Omental fat pad (tissue), 4 donors: ENCODE data around the gene MRFAP1L1. TPM values are rescaled to one million over a fixed set of nuclear protein-coding genes. Genes with fewer than 3 reads are reported as not detected.

Experiments
- ATAC-seq: fragments of 150-250 bp; one replicate; pipeline ENCODE4 v1.9.1; 2016; ENCODE audit warnings: mild to moderate bottlenecking, moderate library complexity; ENCODE audit not compliant: low FRiP score
- DNase-seq: peaks from one replicate; pipeline ENCODE4 v3.0.0-alpha.2; 2019; ENCODE audit warnings: low spot score
- CTCF ChIP-seq, 3 donors: fragments of 450-650 bp; IDR thresholded peaks; one replicate each; pipeline ENCODE4 v1.5.1; 2016 to 2017; ENCODE audit warnings: antibody characterized with exemption in 3 of 3, mild to moderate bottlenecking in 3 of 3, moderate library complexity in 2 of 3
- total RNA-seq, 4 donors: library from RNA; depleted of rRNA; stranded (reverse); fragments of >200 nt; gene quantifications; one replicate each; pipeline ENCODE4 v1.1.0, GENCODE V29; 2016

The MRFAP1L1 gene
- total RNA-seq, 4 donors from 2014 or later, result 42.7 to 56.3 (median 45.9) TPM

GRCh38 chr4:6668391-6668790 is 41.3 kb downstream of the MRFAP1L1 start:
- no peak for TF ChIP-seq CTCF (IDR thresholded peaks at IDR 0.05)
- no peak for ATAC-seq

DNA sequence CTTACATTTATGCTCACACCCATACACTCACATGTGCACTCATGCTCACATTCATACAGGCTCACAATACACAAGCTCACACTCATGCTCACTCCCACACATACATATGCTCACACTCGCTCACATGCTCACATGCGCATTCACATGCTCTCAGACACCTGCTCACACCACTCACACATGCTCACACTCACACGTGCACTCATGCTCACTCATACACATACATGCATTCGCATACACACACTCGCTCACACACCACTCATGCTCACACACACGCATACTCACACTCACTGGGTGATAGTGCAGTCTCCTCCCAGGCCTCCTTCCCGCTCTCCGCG is 44.4 kb downstream of the MRFAP1L1 start:
- no peak for ATAC-seq
- DNase-seq, result no peak
- TF ChIP-seq CTCF (IDR thresholded peaks at IDR 0.05), result no peak

More at GRCh38 chr4:6668391-6668790, 41.3 kb downstream of the MRFAP1L1 start:
- no peak for DNase-seq

GRCh38 chr4:6663596-6664393 is 45.9 kb downstream of the MRFAP1L1 start:
- no peak for TF ChIP-seq CTCF (IDR thresholded peaks at IDR 0.05)
- DNase-seq (no peak), ATAC-seq (no peak)

- TF ChIP-seq CTCF (IDR thresholded peaks at IDR 0.05), result no peak
- DNase-seq, result no peak
- ATAC-seq, result no peak
Observed at GRCh38 chr4:6662591-6662990, 47.1 kb downstream of the MRFAP1L1 start.

DNA sequence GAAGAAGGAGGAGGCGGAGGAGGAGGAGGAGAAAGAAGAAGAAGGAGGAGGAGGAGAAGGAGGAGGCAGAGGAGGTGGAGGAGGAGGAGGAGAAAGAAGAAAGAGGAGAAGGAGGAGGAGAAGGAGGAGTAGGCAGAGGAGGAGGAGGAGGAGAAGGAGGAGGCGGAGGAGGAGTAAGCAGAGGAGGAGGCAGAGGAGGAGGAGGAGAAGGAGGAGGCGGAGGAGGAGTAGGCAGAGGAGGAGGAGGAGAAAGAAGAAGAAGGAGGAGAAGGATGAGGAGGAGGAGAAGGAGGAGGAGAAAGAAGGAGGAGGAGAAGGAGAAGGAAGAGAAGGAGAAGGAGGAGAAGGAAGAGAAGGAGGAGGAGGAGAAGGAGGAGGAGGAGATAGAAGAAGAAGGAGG is 49.2 kb downstream of the MRFAP1L1 start:
- DNase-seq (no peak), ATAC-seq (no peak)
- TF ChIP-seq CTCF (IDR thresholded peaks at IDR 0.05), result no peak

DNA sequence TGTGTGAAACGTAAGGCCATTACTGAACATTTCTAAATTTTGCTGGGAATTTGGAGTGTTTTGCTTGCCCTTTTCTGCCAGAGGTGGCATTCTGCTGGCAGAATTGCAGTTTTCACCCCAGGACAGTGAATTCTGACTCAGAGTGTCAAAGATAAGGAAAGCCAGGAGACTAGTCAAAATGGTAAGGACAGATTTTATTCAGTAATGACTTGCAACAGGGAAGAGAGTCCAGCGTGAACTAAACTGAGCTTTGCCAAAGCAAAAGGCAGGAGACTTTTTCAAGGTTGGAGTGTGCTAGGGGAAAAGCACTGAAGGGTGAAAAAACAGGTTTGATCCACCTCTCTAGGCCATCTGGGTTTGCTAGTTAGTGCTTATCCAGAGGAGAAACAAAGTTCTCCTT is 49.8 kb downstream of the MRFAP1L1 start:
- ATAC-seq, result no peak

More for the DNA sequence above, 49.8 kb downstream of the MRFAP1L1 start:
- DNase-seq, result no peak
- TF ChIP-seq CTCF (IDR thresholded peaks at IDR 0.05), result no peak
